HPDE6-E6E7 (cell line): ENCODE data around the gene CRACR2A.

Source experiments
- DNase-seq: peaks from one replicate; pipeline ENCODE4 v3.0.0; 2011; ENCODE audit warnings: missing footprints; ENCODE audit errors: extremely low spot score

Gene CRACR2A

GRCh38 chr12:3565985-3566384 lies 186.9 kb downstream of the CRACR2A start:
- DNase-seq, result no peak
